ENCODE measurements around the gene MEAF6.

MEAF6 gene

DNA sequence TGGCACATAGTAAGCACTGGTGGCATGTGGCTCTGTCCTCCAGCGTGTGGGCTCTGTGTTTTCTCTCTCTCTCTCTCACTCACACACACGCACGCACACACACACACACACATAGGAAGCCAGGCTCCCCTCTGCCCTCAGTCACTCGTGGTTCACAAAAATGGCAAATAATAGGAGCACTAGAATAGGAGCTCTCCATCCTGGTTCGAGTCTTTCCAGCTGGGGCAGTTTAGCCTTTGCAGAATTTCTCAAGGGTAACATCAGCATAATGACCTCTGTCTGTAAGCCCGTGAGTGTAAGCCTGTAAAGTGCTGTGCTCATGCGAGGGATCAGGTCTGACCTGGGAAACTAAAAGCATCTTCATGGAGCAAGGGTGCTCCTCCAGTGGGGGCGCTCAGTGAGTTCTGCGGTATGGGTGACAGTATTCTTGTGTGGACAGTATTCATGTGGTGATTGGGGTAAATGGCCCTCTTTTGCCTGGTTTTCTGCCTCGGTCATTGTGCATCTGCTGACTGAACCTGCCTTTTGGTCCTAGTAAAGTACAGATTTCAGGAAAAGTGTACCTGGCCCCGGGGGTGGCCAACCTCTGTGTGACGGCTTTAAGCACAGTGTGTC is 41.0 kb downstream of the MEAF6 start:
- DNase-seq (ENCODE audit: low read depth), result no peak

- DNase-seq (ENCODE audit: low read depth), result no peak
Observed at GRCh38 chr1:37472994-37473393, 41.6 kb downstream of the MEAF6 start.

- no peak for DNase-seq (ENCODE audit: low read depth)
Observed at GRCh38 chr1:37472281-37472680, 42.3 kb downstream of the MEAF6 start.

GRCh38 chr1:37471345-37472231 is 43.0 kb downstream of the MEAF6 start:
- DNase-seq (ENCODE audit: low read depth), result peak; percentile 80

DNA sequence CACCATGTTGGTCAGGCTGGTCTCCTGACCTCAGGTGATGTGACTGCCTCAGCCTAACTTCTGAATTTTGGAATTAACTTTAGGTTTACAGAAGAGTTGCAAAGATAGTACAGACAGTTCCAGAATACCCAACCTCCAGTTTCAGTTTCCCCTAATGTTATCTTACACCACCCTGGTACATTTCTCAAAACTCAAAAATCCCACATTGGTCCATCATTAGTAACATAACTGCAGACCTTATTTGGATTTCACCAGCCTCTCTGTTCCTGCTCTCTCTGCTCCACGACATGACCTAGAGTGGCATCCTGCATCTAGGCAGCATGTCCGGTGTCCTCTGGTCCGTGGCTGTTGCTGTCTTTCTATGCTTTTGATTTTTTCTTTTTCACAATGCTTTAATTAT is 45.2 kb downstream of the MEAF6 start:
- DNase-seq (ENCODE audit: low read depth), result no peak

- DNase-seq (ENCODE audit: low read depth), result no peak
Observed at GRCh38 chr1:37468037-37468436, 46.5 kb downstream of the MEAF6 start.

- DNase-seq (ENCODE audit: low read depth), result no peak
Observed at GRCh38 chr1:37465593-37466517, 48.7 kb downstream of the MEAF6 start.

GRCh38 chr1:37464443-37464842 is 50.1 kb downstream of the MEAF6 start:
- no peak for DNase-seq (ENCODE audit: low read depth)

DNA sequence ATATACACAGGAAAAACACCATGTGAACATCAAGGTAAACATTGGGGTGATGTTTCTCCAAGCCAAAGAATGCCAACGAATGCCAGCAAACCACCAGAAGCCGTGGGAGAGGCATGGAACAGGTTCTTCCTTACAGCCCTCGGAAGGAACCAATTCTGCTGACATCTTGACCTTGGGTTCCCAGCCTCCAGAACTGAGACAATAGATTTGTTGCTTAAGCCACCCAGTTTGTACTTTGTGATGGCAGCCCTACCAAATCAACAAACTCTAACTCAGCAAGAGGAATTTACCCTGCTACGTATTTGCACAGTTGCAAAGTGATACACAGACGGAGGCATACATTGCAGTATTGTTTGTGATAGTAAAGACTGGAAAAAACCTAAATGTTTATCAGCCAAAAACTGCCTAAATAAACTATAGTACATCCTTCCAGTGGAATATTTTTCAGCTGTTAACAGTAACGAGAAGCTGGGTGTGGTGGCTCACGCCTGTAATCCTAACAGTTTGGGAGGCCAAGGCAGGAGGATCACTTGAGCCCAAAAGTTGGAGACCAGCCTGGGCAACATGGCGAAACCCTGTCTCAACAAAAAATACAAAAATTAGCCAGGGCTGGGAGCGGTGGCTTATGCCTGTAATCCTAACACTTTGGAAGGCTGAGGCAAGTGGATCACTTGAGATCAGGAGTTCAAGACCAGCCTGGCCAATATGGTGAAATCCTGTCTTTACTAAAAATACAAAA is 52.7 kb downstream of the MEAF6 start:
- DNase-seq (ENCODE audit: low read depth), result no peak

GRCh38 chr1:37458551-37458950 is 56.0 kb downstream of the MEAF6 start:
- no peak for DNase-seq (ENCODE audit: low read depth)

- no peak for DNase-seq (ENCODE audit: low read depth)
Observed at GRCh38 chr1:37456614-37457013, 58.0 kb downstream of the MEAF6 start.

DNA sequence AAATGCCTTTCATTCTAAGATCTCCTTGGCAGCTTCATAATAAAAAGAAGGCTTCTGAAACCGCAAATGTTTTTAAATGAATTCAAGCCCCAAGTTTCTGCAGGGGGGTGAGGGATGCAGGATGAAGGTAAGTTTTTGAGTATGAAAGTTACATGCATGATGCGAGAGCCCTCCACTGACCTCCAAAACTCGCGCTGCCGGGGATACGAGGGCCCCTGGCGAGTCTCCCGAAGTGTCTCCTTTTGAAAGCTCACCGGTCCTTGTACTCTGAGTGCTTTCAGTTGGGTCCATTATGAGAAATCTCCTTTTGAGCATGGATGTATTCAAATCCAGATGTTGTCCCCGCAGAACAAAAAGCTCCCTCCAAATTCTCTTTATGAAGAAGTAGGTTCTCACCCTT is 59.0 kb downstream of the MEAF6 start:
- no peak for DNase-seq (ENCODE audit: low read depth)

DNA sequence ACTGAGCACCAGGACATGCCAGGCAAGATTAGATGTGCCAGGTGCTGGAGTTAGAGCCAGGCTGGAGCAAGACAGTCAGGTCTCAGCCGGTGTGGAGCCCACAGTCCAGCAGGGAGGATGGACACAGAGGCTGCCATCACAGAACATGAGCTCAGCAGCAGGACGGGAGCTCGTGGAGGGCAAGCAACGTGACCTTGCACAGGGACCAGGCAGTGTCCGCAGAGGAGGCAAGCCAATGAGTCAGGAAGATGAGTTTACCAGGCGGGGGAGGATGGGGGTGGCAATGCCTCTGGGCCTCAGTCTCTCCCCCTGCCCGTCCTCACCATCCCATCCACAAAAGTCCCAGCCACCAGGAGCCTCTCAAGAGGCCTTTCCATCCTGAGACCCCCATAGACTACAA is 60.9 kb downstream of the MEAF6 start:
- no peak for DNase-seq (ENCODE audit: low read depth)

DNA sequence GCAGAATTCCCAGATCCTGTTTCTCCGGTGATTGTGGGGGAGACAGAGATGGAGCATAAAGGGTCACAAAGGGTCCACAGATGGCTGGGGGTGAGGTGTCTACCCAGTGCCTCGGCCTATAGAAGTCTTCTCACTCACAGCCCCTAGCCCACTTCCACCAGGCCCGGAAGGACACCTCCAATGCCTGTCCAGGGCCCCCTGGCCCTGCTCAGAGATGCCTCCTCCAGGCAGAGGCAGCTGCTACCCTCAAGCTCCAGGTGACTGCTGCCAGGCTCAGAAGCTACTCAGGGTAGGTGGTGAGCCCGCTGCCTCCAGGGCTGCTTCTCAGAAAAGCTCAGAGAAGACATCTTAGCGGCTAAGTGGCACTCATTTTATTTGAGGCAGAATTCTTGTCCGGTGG is 62.1 kb downstream of the MEAF6 start:
- DNase-seq (ENCODE audit: low read depth), result no peak

GRCh38 chr1:37449936-37450335 is 64.6 kb downstream of the MEAF6 start:
- DNase-seq (ENCODE audit: low read depth), result no peak

- no peak for DNase-seq (ENCODE audit: low read depth)
Observed at GRCh38 chr1:37448691-37449417, 65.7 kb downstream of the MEAF6 start.

- DNase-seq (ENCODE audit: low read depth), result no peak
Observed at GRCh38 chr1:37448185-37448584, 66.4 kb downstream of the MEAF6 start.

GRCh38 chr1:37446874-37447273 is 67.7 kb downstream of the MEAF6 start:
- DNase-seq (ENCODE audit: low read depth), result no peak

GRCh38 chr1:37442644-37443043 is 71.9 kb downstream of the MEAF6 start:
- no peak for DNase-seq (ENCODE audit: low read depth)
